Measurements from ENCODE around the gene STK25. TPM values are rescaled to one million over a fixed set of nuclear protein-coding genes. Genes with fewer than 3 reads are reported as not detected.

STK25 gene
- total RNA-seq, 1 experiment from 2014 or later, result 361 TPM

- no peak for DNase-seq (ENCODE audit: low read depth)
These were observed 13.0 kb downstream of the STK25 start for GRCh38 chr2:241495172-241496002.

DNA sequence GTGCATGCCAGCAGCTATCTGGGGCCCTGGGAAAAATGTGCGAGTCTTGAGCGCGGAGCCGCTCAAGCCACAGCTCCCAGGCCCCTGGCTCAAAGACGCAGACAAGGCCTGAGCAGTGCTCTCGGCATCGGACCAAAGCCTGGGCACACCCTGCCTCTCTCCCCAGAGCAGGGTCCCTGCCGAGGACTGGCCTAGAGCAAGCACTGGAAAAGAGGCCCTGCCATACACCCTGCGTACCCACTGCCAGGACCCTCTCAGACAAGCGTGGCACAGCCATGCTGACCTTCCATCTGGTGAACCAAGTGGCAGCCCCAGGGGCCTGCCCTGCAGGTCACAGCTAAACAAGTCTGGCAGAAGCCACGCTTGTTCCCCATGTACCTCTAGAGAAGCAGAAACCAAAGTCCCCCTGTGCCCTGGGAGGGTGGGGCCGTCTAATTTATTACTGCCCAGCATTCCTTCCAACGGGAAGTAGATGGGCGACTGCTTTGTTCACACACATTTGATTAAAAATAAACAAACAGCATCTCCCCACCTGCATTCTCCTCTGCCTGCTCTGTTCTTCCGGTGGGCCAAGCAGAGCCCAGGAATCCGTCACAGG, 14.0 kb downstream of the STK25 start:
- no peak for DNase-seq (ENCODE audit: low read depth)

DNA sequence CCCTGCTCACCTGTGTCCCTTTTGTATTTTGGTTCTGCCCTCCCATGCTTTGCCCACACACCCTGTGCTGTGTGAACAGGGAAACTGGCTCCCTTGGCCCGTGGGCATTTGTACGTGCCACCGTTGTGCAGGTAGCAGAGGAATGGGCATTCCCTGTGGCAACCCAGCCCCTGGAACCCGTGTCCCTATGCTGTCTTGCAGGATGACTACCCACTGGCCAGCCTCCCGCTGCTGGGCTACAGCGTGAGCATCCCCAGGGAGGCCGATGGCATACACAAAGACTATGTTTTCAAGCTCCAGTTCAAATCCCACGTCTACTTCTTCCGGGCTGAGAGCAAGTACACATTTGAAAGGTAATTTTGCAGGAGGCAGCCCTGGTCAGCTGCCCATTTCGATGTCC, 15.3 kb downstream of the STK25 start:
- no peak for DNase-seq (ENCODE audit: low read depth)

DNA sequence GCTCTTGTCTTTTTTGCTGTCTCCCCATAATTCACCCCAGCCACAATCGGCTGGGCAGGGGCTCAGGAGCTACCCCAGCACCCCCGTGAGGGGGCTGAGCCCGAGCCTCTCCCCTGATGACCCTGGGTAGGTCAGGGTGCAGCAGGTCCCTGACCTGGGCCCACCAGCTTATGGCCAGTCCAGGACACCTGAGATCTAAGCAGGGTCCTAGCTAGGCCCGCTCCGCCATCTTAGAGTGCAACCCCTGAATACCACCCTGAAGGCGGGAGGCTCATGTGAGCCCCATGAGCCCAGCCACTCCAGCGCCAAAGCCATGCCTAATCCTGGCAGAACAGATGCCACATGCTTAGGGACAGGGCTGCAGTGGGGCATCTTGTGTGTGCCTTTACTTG, 16.2 kb downstream of the STK25 start:
- no peak for DNase-seq (ENCODE audit: low read depth)

DNA sequence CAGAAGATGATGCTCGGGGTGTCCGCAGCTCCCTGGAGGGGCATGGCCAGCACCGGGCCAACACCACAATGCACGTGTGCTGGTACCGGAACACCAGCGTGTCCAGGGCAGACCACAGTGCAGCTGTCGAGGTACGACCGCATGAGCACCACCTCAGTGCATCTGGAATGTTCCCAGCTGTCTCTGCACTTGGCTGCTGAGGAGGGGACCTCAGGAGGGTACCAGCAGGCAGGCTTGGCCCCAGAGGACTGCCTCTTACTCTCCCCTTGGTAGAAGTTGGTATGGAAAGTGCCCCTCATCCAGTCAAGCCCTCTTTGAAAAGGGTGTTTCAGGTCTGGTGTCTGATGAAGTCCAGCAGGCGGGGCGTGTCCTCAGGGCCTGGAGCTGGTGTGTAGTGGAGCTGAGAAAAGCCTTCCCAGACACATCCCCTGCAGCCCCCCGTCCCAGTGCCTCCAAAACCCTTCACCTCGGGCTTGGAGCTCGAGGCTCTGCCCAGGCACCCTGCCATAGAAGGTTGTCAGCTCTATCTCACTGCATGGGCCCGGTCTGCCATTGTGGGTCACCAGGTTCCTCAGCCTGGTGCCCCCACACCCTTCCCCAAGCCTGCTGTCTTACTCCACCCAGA, 16.7 kb downstream of the STK25 start:
- peak; percentile 79 for DNase-seq (ENCODE audit: low read depth)

DNA sequence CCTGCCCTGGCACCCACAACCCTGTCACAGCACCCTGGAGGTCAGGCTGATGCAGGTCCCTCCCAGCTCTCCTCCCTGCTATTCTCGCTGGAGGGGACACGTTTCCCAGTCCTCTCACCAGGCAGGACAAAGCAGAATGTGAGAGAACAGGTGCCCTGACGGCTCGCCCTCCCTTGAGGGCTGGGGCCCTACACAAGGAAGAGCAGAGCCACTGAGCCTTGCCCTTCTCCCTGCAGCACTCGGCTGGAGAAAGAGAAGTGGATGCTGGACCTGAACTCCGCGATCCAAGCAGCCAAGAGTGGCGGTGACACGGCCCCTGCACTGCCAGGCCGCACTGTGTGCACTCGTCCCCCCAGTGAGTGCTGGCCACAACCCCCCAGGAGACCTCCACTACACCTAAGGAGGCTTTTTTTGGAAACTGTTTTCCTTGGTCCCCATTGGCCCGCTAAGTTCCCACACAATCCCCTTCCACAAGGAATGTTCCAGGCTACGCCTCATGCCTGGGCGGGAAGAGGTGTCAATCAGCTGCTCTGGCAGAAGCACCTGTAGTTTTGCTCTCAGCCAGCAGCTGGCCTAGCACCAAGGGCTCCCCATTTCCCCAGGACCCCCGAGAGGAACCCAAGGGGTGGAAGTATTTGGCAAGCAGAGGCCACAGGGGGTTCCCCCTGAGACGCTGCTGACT, 17.4 kb downstream of the STK25 start:
- no peak for DNase-seq (ENCODE audit: low read depth)

- DNase-seq (ENCODE audit: low read depth), result no peak
These were observed 18.4 kb downstream of the STK25 start for GRCh38 chr2:241489733-241490680.

DNA sequence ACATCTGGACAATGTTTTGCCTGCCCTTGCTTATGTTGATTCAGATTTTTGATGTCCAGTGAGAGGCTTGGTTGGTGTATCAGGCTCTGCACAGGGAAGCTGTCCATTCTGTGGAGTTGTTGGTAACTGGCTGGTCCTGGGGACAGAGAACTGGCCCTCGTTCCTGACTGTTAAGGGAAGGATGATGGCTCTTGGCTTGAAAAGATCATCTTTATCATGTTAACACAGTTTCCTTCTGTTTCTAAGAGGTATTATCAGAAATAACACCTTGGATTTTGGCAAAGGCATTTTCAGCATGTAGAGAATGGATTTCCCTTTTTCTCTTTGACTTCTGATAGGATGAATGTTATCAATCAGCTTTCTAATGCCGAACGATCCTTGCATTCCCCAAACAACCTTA, 19.3 kb downstream of the STK25 start:
- no peak for DNase-seq (ENCODE audit: low read depth)

GRCh38 chr2:241485172-241485911, 23.0 kb downstream of the STK25 start:
- no peak for DNase-seq (ENCODE audit: low read depth)

- no peak for DNase-seq (ENCODE audit: low read depth)
These were observed 25.1 kb downstream of the STK25 start for GRCh38 chr2:241483305-241483704.

GRCh38 chr2:241482126-241482955, 26.0 kb downstream of the STK25 start:
- DNase-seq (ENCODE audit: low read depth), result no peak

DNA sequence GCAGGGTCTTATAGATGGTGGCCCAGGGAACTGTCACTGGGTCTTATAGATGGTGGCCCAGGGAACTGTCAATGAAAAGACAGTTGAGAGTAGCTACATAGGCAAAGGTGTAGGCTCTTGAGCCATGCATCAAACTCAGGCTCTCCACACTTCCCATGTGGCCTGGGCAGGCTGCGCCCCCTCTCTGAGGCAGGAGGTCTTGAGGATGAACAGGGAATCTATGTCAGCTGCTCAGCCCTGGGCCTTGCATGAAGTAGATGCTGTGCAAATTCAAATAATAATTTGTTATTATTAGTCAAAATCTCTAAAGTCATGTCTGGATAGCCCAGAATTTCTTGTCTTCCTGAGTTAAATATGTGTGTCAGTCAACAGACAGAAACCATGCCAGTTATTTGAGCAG, 26.7 kb downstream of the STK25 start:
- no peak for DNase-seq (ENCODE audit: low read depth)

DNA sequence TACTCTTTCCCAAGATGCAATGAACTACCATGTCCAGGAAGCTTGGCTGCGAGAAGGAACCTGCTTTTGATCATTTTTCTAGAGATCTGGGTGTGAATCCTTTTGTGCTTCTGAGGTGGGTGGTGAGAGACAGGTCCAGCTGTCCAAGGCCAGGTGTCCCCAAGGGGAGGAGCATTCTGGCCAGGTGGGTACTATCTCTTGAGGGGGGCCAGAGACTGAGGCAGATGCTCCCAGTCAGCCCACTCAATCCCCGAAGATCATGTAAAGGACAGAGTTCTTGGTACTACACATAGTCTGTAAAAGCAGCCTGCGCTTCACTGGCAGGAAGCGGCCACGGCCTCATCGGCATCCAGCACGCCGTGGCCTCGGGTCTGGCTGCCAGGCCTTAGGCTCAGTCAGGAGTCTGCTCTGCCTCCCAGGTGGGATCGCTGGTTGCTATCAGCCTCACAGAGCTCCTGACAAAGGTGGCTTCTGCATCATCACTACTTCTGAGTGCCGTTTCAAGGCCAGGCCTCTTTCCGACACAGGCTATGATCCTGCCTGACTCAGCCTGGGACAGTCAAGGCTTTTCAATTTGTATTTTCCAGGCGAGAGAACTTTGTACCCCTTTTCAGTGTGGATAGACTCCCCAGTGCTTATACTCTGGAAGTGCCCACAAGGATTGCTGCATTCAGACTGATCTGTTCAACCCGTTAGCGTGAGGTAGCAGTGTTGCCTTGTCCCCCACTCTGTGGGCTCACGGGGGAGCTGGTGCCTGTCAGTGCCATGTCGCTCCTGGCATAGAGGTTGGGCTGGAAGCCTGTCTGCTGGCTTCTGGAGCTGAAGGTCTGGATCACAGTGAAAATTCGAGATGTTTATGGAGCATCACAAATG, 29.1 kb downstream of the STK25 start:
- no peak for DNase-seq (ENCODE audit: low read depth)

DNA sequence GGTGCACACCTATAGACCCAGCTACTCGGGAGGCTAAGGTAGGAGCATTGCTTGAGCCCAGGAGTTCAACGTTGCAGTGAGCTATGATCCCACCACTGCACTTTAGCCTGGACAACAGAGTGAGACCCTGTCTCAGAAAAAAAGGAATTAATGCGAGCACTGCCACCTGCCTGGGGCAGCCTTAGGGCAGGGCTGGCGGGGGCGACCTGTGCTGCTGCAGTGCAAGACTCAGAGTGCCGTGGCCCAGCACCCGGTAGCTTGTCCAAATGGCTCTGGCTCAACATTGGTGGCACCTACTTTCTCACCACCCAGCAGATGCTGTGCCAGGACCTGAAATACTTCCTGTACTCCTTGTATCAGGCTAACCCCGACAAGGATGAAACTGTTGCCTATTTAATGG, 30.2 kb downstream of the STK25 start:
- DNase-seq (ENCODE audit: low read depth), result no peak

DNA sequence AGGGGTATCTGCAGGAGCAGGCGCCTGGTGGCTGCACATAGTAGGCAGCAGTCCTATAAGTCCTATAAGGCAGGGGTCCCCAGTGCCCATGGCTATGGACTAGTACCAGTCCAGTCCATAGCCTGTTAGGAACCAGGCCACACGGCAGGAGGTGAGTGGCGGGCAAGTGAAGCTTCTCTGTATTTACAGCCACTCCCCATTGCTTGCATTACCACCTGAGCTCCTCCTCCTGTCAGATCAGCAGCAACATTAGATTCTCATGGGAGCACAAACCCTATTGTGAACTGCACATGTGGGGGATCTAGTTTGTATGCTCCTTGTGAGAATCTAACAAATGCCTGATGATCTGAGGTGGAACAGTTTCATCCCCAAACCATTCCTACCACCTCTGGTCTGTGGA, 33.1 kb downstream of the STK25 start:
- DNase-seq (ENCODE audit: low read depth), result no peak

GRCh38 chr2:241473399-241473798, 35.0 kb downstream of the STK25 start:
- DNase-seq (ENCODE audit: low read depth), result no peak

GRCh38 chr2:241469746-241470145, 38.6 kb downstream of the STK25 start:
- DNase-seq (ENCODE audit: low read depth), result no peak

DNA sequence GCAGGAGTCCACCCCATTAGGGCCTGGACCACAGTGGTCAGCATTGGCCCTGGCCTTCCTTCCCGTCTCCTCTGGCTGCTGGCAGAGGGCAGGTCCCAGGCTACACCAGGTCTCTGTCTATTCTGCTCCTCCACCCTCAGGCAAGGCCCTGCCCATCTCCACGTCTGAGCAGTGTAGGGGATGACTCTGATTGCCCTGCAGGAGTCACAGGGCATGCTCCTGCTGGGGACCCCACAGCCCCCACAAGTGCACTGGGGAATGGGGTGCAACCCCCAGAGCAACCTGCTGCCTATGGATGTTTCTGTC, 40.0 kb downstream of the STK25 start:
- no peak for DNase-seq (ENCODE audit: low read depth)
